Measurements from ENCODE around the gene PDX1. TPM values are rescaled to one million over a fixed set of nuclear protein-coding genes. Genes with fewer than 3 reads are reported as not detected.

Gene PDX1
- total and polyA plus RNA-seq, 9 of the 15 experiments (the other 6 are each of a cell fraction or from before 2014, with no cell fraction given): not detected

DNA sequence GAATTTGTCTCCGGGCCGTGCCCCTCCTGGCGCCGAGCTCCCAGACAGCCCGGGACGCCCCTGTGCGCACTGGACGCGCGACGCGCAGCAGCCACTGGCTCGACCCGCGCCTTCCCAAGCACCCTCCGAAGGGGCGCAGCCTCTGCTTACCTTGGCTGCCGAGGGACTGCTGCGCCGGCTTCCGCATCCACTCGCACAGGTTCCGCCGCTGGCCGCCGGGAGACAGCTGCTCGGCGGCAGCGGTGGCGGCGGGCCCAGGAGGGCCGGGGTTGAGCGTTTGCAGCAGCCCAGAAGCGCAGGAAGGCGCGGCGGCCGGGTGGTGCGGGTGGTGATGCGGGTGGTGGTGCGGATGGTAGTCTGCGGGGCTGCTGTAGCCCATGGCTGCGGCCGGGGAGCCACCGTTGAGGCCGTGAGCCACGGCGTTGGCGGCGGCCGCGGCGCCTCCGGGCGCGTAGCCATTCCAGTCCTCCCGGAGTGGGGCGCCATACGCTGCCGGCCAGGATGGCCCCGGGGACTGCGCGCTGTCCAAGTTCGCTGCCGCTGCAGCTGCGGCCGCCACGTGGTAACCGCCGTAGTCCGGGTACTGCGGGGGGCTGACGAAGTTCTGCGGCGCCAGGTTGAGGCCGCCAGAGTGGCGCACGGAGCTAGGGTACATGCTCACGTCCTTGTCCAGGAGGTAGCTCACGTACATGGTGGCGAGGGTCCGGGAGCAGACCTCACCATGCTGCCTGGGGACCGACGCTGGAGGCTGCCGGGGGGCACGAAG is 48.7 kb downstream of the PDX1 start:
- H3K36me3 ChIP-seq (ENCODE audit: control insufficient read depth, insufficient read depth, low read length): no peaks in the 10 kb centered on the region
- H3K27me3 ChIP-seq (ENCODE audit: control insufficient read depth in 2 of 2, insufficient read depth in 2 of 2, low read length in 2 of 2): peaks cover 12 to 81% of the 10 kb centered on the region in 2 experiments; a peak in 4 of 5 replicates
- no peak for FAIRE-seq
- no peaks in the 10 kb centered on the region; a peak in 1 of 5 replicates for H3K4me1 ChIP-seq (replicated peaks in 1 of 2; ENCODE audit: control insufficient read depth in 2 of 2, insufficient read depth in 2 of 2, low read length in 2 of 2)
- no peak overlapping the region for H3K4me2 ChIP-seq (ENCODE audit: insufficient read depth, low read length)
- H3K9me1 ChIP-seq (ENCODE audit: control insufficient read depth, insufficient read depth, low read length): no peaks in the 10 kb centered on the region
- 8% methylated on average over 13 of the region's 86 CpGs for WGBS (ENCODE audit: insufficient coverage, low coverage, missing lambda C conversion rate)
- no peaks in the 10 kb centered on the region for H4K20me1 ChIP-seq (replicated peaks; ENCODE audit: control insufficient read depth, insufficient read depth, low read length)
- H2AFZ ChIP-seq (ENCODE audit: low read depth, low read length): no peak overlapping the region
- no peak overlapping the region for H3K27ac ChIP-seq (ENCODE audit: extremely low read depth, low read depth, low read length)
- intact Hi-C loops (cut with micrococcal nuclease) (no loop called here), in situ Hi-C loops (cut with MboI) (loop anchor here (25.0 kb wide), 1 partner anchor 456 kb away; no protein-coding TSS in a partner anchor)
- no peak for DNase-seq (ENCODE audit: extremely low read depth in 1 of 4, low spot score in 3 of 4)
- POLR2A ChIA-PET: no interaction called here
- no peak overlapping the region for H3K4me3 ChIP-seq
- no peak for ATAC-seq
- no TSS peak for BruUV-seq (replicated peaks)
- H3K9me3 ChIP-seq (replicated peaks; ENCODE audit: control insufficient read depth, insufficient read depth, low read depth, low read length): no peaks in the 10 kb centered on the region
- CTCF ChIA-PET (ENCODE audit: low intra/inter-chr PET ratio): no interaction called here
- H3K9ac ChIP-seq (ENCODE audit: insufficient read depth in 1 of 2, low read depth in 2 of 2, low read length in 2 of 2): no peak overlapping the region
- no peaks in the 10 kb centered on the region for H3K79me2 ChIP-seq (ENCODE audit: control insufficient read depth, insufficient read depth, low read length)
- TF ChIP-seq CHD2 (IDR thresholded peaks at IDR 0.05; ENCODE audit: low read depth, low read length): no peak
- TF ChIP-seq MYC (IDR thresholded peaks at IDR 0.05; ENCODE audit: low read depth, low read length): no peak
- no peak for TF ChIP-seq MYC (CRISPR knock-in tag; IDR thresholded peaks at IDR 0.05; ENCODE audit: borderline replicate concordance, low read depth)
- TF ChIP-seq, protein P1, sequence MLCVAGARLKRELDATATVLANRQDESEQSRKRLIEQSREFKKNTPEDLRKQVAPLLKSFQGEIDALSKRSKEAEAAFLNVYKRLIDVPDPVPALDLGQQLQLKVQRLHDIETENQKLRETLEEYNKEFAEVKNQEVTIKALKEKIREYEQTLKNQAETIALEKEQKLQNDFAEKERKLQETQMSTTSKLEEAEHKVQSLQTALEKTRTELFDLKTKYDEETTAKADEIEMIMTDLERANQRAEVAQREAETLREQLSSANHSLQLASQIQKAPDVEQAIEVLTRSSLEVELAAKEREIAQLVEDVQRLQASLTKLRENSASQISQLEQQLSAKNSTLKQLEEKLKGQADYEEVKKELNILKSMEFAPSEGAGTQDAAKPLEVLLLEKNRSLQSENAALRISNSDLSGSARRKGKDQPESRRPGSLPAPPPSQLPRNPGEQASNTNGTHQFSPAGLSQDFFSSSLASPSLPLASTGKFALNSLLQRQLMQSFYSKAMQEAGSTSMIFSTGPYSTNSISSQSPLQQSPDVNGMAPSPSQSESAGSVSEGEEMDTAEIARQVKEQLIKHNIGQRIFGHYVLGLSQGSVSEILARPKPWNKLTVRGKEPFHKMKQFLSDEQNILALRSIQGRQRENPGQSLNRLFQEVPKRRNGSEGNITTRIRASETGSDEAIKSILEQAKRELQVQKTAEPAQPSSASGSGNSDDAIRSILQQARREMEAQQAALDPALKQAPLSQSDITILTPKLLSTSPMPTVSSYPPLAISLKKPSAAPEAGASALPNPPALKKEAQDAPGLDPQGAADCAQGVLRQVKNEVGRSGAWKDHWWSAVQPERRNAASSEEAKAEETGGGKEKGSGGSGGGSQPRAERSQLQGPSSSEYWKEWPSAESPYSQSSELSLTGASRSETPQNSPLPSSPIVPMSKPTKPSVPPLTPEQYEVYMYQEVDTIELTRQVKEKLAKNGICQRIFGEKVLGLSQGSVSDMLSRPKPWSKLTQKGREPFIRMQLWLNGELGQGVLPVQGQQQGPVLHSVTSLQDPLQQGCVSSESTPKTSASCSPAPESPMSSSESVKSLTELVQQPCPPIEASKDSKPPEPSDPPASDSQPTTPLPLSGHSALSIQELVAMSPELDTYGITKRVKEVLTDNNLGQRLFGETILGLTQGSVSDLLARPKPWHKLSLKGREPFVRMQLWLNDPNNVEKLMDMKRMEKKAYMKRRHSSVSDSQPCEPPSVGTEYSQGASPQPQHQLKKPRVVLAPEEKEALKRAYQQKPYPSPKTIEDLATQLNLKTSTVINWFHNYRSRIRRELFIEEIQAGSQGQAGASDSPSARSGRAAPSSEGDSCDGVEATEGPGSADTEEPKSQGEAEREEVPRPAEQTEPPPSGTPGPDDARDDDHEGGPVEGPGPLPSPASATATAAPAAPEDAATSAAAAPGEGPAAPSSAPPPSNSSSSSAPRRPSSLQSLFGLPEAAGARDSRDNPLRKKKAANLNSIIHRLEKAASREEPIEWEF (CRISPR knock-in tag; IDR thresholded peaks at IDR 0.05): no peak
- TF ChIP-seq KAT8 (IDR thresholded peaks at IDR 0.05; ENCODE audit: low read depth): no peak
- no peak for TF ChIP-seq ZNF444 (CRISPR knock-in tag; IDR thresholded peaks at IDR 0.05)
- TF ChIP-seq, protein P2, sequence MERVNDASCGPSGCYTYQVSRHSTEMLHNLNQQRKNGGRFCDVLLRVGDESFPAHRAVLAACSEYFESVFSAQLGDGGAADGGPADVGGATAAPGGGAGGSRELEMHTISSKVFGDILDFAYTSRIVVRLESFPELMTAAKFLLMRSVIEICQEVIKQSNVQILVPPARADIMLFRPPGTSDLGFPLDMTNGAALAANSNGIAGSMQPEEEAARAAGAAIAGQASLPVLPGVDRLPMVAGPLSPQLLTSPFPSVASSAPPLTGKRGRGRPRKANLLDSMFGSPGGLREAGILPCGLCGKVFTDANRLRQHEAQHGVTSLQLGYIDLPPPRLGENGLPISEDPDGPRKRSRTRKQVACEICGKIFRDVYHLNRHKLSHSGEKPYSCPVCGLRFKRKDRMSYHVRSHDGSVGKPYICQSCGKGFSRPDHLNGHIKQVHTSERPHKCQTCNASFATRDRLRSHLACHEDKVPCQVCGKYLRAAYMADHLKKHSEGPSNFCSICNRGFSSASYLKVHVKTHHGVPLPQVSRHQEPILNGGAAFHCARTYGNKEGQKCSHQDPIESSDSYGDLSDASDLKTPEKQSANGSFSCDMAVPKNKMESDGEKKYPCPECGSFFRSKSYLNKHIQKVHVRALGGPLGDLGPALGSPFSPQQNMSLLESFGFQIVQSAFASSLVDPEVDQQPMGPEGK (CRISPR knock-in tag; IDR thresholded peaks at IDR 0.05; ENCODE audit: borderline replicate concordance): no peak
- TF ChIP-seq HDGF (IDR thresholded peaks at IDR 0.05): no peak
- no peak for TF ChIP-seq NR1H2 (CRISPR knock-in tag; IDR thresholded peaks at IDR 0.05)
- TF ChIP-seq, protein P3, sequence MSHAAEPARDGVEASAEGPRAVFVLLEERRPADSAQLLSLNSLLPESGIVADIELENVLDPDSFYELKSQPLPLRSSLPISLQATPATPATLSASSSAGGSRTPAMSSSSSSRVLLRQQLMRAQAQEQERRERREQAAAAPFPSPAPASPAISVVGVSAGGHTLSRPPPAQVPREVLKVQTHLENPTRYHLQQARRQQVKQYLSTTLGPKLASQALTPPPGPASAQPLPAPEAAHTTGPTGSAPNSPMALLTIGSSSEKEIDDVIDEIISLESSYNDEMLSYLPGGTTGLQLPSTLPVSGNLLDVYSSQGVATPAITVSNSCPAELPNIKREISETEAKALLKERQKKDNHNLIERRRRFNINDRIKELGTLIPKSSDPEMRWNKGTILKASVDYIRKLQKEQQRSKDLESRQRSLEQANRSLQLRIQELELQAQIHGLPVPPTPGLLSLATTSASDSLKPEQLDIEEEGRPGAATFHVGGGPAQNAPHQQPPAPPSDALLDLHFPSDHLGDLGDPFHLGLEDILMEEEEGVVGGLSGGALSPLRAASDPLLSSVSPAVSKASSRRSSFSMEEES (CRISPR knock-in tag; IDR thresholded peaks at IDR 0.05): no peak

Measured in K562 (cell line).